HEK293 (cell line): ENCODE results near the gene LCN12.

Source experiments
- ATF2 ChIP-seq: fragments of 450-650 bp; formaldehyde crosslinking; IDR thresholded peaks from 2 replicates; pipeline ENCODE4 v1.5.1; 2016; ENCODE audit warnings: missing biosample characterization, missing genetic modification characterization, low read depth
- CTCF ChIP-seq: fragments of 450-650 bp; formaldehyde crosslinking; IDR thresholded peaks from 2 replicates; pipeline ENCODE4 v1.5.1; 2016; ENCODE audit warnings: missing biosample characterization, missing genetic modification characterization
- PBX3 ChIP-seq: sonication (generic); formaldehyde crosslinking; IDR thresholded peaks from 2 replicates; pipeline ENCODE4 v1.8.1; 2022; ENCODE audit warnings: mild to moderate bottlenecking, moderate library complexity, missing genetic modification reagents
- ZBTB49 ChIP-seq: fragments of 450-650 bp; formaldehyde crosslinking; IDR thresholded peaks from 2 replicates; pipeline ENCODE4 v1.5.1; 2016; ENCODE audit warnings: missing biosample characterization, missing genetic modification characterization, low read depth
- ZBTB8A ChIP-seq: fragments of 450-650 bp; formaldehyde crosslinking; IDR thresholded peaks from 2 replicates; pipeline ENCODE4 v1.5.1; 2016; ENCODE audit warnings: missing biosample characterization, missing genetic modification characterization
- ZNF239 ChIP-seq: fragments of 450-650 bp; formaldehyde crosslinking; IDR thresholded peaks from 2 replicates; pipeline ENCODE4 v1.5.1; 2016; ENCODE audit warnings: missing biosample characterization, missing genetic modification characterization
- ZNF266 ChIP-seq: fragments of 450-650 bp; formaldehyde crosslinking; IDR thresholded peaks from 2 replicates; pipeline ENCODE4 v1.5.1; 2016; ENCODE audit warnings: missing biosample characterization, missing genetic modification characterization, low read depth
- ZNF362 ChIP-seq: fragments of 450-650 bp; formaldehyde crosslinking; IDR thresholded peaks from 2 replicates; pipeline ENCODE4 v1.5.1; 2016; ENCODE audit warnings: missing biosample characterization, missing genetic modification characterization
- ZNF391 ChIP-seq: fragments of 450-650 bp; formaldehyde crosslinking; IDR thresholded peaks from 2 replicates; pipeline ENCODE4 v1.5.1; 2016; ENCODE audit warnings: low read depth, missing biosample characterization, missing genetic modification characterization, borderline replicate concordance
- ZNF473 ChIP-seq: fragments of 450-650 bp; formaldehyde crosslinking; IDR thresholded peaks from 2 replicates; pipeline ENCODE4 v1.5.1; 2017; ENCODE audit warnings: missing biosample characterization, missing genetic modification characterization
- ZNF660 ChIP-seq: fragments of 450-650 bp; IDR thresholded peaks from 2 replicates; pipeline ENCODE4 v1.5.1; 2018; ENCODE audit warnings: missing biosample characterization, mild to moderate bottlenecking, missing genetic modification characterization

GRCh38 chr9:136979769-136980587, 27.9 kb downstream of the LCN12 start:
- TF ChIP-seq CTCF (tag by site-specific recombination) (no peak), ZNF362 (no peak), ZNF473 (no peak), ZBTB8A (tag by site-specific recombination) (no peak), PBX3 (CRISPR knock-in tag) (no peak), ZNF266 (tag by site-specific recombination) (no peak), ATF2 (no peak), ZNF239 (tag by site-specific recombination) (no peak), ZNF660 (tag by site-specific recombination) (no peak), ZNF391 (no peak), ZBTB49 (tag by site-specific recombination) (no peak)
